Testis (tissue), 3 donors: ENCODE results near the gene RSRP1. TPM values are rescaled to one million over a fixed set of nuclear protein-coding genes. Genes with fewer than 3 reads are reported as not detected.

Experiments
- DNase-seq: peaks from one replicate; pipeline ENCODE4 v3.0.0-alpha.2; 2019
- H3K27ac ChIP-seq, 2 donors: fragments of 200-600 bp; sonication (generic); one replicate each; pipeline ENCODE4 v1.5.1; 2019
- H3K27me3 ChIP-seq: fragments of 200-600 bp; sonication (generic); one replicate; pipeline ENCODE4 v1.5.1; 2019
- H3K36me3 ChIP-seq: fragments of 200-600 bp; sonication (generic); one replicate; pipeline ENCODE4 v1.5.1; 2017; ENCODE audit warnings: low read depth; ENCODE audit errors: missing control alignments
- H3K4me1 ChIP-seq: fragments of 200-600 bp; sonication (generic); one replicate; pipeline ENCODE4 v1.5.1; 2019
- H3K4me3 ChIP-seq, 2 donors: fragments of 200-600 bp; sonication (generic); one replicate each; pipeline ENCODE4 v1.5.1; 2017 to 2019
- H3K9me3 ChIP-seq: fragments of 200-600 bp; sonication (generic); one replicate; pipeline ENCODE4 v1.5.1; 2017
- CTCF ChIP-seq, 3 experiments: fragments of 450-650 bp in 2 of 3; fragments of 200-600 bp in 1 of 3; sonication (generic) in 1 of 3; IDR thresholded peaks; one replicate each; pipeline ENCODE4 v1.5.1; 2016 to 2019; ENCODE audit warnings: antibody characterized with exemption in 3 of 3, mild to moderate bottlenecking in 2 of 3, moderate library complexity in 1 of 3
- POLR2A ChIP-seq: fragments of 450-650 bp; IDR thresholded peaks from one replicate; pipeline ENCODE4 v1.6.1; 2017; ENCODE audit warnings: antibody characterized with exemption, mild to moderate bottlenecking, moderate library complexity
- WGBS, 2 donors: methylation state at CpG; one replicate each; pipeline ENCODE4 v1.1.5; 2018; 5-methylcytosine and 5-hydroxymethylcytosine counted together
- intact Hi-C: fragments of 100-400 bp; cut with DNase I; formaldehyde crosslinking; loops from one replicate; pipeline ENCODE4 v1.15.1; 2023; ENCODE audit warnings: low total_unique reads
- polyA plus RNA-seq: library from polyadenylated mRNA; stranded (reverse); fragments of 350-450 nt; fragmentation: Illumina TruSeq; extraction: RNeasy Lipid Tissue Mini Kit (QIAGEN cat#74804); gene quantifications from one replicate; pipeline ENCODE4 v1.2.3, GENCODE V29; 2014; ENCODE audit warnings: low read depth, low replicate concordance; ENCODE audit not compliant: insufficient read depth
- total RNA-seq, 2 donors: library from RNA; depleted of rRNA; stranded (reverse); fragments of >200 nt; gene quantifications; one replicate each; pipeline ENCODE4 v1.2.3, GENCODE V29; 2016

The RSRP1 gene
- total and polyA plus RNA-seq, 3 donors from 2014 or later: 73.7 to 175 (median 171) TPM

GRCh38 chr1:25198663-25199252, 48.5 kb downstream of the RSRP1 start:
- Histone ChIP-seq H3K9me3 (no peaks in the 10 kb centered on the region), H3K27ac (no peak overlapping the region), H3K4me1 (no peaks in the 10 kb centered on the region), H3K4me3 (no peak overlapping the region), H3K27me3 (no peaks in the 10 kb centered on the region), H3K36me3 (no peaks in the 10 kb centered on the region)
- no peak for DNase-seq
- TF ChIP-seq CTCF (IDR thresholded peaks at IDR 0.05): no peak
- TF ChIP-seq POLR2A: no peak
- 64 to 84% methylated on average over 16 to 20 of the region's 20 CpGs for WGBS, 2 donors
- intact Hi-C loops: no loop called here

- Histone ChIP-seq H3K36me3 (no peaks in the 10 kb centered on the region), H3K4me3 (no peak overlapping the region), H3K27me3 (no peaks in the 10 kb centered on the region), H3K9me3 (no peaks in the 10 kb centered on the region), H3K27ac (no peak overlapping the region), H3K4me1 (no peaks in the 10 kb centered on the region)
- TF ChIP-seq CTCF (IDR thresholded peaks at IDR 0.05): no peak
- TF ChIP-seq POLR2A: no peak
- intact Hi-C loops: no loop called here
- no peak for DNase-seq
- WGBS, 2 donors: 53 to 61% methylated on average over 11 of the region's 11 CpGs
Observed at GRCh38 chr1:25197982-25198662, 49.1 kb downstream of the RSRP1 start.

GRCh38 chr1:25197235-25197975, 49.8 kb downstream of the RSRP1 start:
- Histone ChIP-seq H3K4me3 (no peak overlapping the region), H3K4me1 (no peaks in the 10 kb centered on the region), H3K27me3 (no peaks in the 10 kb centered on the region), H3K36me3 (no peaks in the 10 kb centered on the region), H3K9me3 (no peaks in the 10 kb centered on the region), H3K27ac (no peak overlapping the region)
- no peak for DNase-seq
- intact Hi-C loops: no loop called here
- TF ChIP-seq CTCF (IDR thresholded peaks at IDR 0.05): no peak
- TF ChIP-seq POLR2A: no peak
- WGBS, 2 donors: 57 to 58% methylated on average over 16 to 20 of the region's 20 CpGs

- no peak for TF ChIP-seq POLR2A
- no peak for TF ChIP-seq CTCF (IDR thresholded peaks at IDR 0.05)
- Histone ChIP-seq H3K4me1 (no peaks in the 10 kb centered on the region), H3K36me3 (no peaks in the 10 kb centered on the region), H3K4me3 (no peak overlapping the region), H3K27me3 (no peaks in the 10 kb centered on the region), H3K27ac (no peak overlapping the region), H3K9me3 (no peaks in the 10 kb centered on the region)
- 70 to 92% methylated on average over 7 of the region's 7 CpGs for WGBS, 2 donors
- intact Hi-C loops: no loop called here
- no peak for DNase-seq
Observed at GRCh38 chr1:25196830-25197229, 50.4 kb downstream of the RSRP1 start.
